HepG2 (cell line): ENCODE data around the gene ATG16L1.

Experiments
- E2F2 ChIP-seq: sonication (generic); formaldehyde crosslinking; IDR thresholded peaks from 2 replicates; pipeline ENCODE4 v1.4.0; 2020; ENCODE audit warnings: missing genetic modification reagents, borderline replicate concordance
- MYC ChIP-seq: sonication (generic); formaldehyde crosslinking; IDR thresholded peaks from 2 replicates; pipeline ENCODE4 v1.9.0; 2021; ENCODE audit warnings: missing genetic modification reagents, borderline replicate concordance
- SP2 ChIP-seq: sonication (generic); formaldehyde crosslinking; IDR thresholded peaks from 2 replicates; pipeline ENCODE4 v1.5.1; 2020; ENCODE audit warnings: mild to moderate bottlenecking, missing genetic modification reagents
- ZNF282 ChIP-seq: fragments of 450-650 bp; IDR thresholded peaks from 2 replicates; pipeline ENCODE4 v1.6.1; 2018; ENCODE audit not compliant: partially characterized antibody
- TF ChIP-seq, protein P1 (sequence below): IDR thresholded peaks from 2 replicates; pipeline ENCODE4 v1.6.1; 2016; ENCODE audit warnings: missing genetic modification reagents, missing compliant biosample characterization
- TF ChIP-seq, protein P2 (sequence below): sonication (generic); formaldehyde crosslinking; IDR thresholded peaks from 2 replicates; pipeline ENCODE4 v1.5.0; 2020; ENCODE audit warnings: mild to moderate bottlenecking, missing genetic modification reagents, moderate library complexity

DNA sequence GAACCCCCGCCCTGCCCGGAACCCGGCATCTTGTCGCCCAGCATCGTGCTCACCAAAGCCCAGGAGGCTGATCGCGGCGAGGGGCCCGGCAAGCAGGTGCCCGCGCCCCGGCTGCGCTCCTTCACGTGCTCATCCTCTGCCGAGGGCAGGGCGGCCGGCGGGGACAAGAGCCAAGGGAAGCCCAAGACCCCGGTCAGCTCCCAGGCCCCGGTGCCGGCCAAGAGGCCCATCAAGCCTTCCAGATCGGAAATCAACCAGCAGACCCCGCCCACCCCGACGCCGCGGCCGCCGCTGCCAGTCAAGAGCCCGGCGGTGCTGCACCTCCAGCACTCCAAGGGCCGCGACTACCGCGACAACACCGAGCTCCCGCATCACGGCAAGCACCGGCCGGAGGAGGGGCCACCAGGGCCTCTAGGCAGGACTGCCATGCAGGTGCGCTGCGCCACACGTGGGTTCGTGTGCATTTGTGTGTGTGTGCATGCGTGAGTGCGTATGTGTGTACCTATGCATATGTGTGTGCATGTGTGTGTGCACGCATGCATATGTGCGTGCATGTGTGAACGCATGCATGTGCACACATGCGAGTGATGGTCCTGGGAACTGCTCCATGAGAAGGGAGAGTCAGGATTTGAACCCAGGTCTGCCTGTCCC is 47.1 kb upstream of the ATG16L1 start:
- TF ChIP-seq SP2 = no peak
- no peak for TF ChIP-seq E2F2 (CRISPR knock-in tag)
- no peak for TF ChIP-seq ZNF282
- TF ChIP-seq, protein P1, sequence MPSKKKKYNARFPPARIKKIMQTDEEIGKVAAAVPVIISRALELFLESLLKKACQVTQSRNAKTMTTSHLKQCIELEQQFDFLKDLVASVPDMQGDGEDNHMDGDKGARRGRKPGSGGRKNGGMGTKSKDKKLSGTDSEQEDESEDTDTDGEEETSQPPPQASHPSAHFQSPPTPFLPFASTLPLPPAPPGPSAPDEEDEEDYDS = no peak
- TF ChIP-seq, protein P2, sequence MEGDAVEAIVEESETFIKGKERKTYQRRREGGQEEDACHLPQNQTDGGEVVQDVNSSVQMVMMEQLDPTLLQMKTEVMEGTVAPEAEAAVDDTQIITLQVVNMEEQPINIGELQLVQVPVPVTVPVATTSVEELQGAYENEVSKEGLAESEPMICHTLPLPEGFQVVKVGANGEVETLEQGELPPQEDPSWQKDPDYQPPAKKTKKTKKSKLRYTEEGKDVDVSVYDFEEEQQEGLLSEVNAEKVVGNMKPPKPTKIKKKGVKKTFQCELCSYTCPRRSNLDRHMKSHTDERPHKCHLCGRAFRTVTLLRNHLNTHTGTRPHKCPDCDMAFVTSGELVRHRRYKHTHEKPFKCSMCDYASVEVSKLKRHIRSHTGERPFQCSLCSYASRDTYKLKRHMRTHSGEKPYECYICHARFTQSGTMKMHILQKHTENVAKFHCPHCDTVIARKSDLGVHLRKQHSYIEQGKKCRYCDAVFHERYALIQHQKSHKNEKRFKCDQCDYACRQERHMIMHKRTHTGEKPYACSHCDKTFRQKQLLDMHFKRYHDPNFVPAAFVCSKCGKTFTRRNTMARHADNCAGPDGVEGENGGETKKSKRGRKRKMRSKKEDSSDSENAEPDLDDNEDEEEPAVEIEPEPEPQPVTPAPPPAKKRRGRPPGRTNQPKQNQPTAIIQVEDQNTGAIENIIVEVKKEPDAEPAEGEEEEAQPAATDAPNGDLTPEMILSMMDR (CRISPR knock-in tag) = no peak
- no peak for TF ChIP-seq MYC (CRISPR knock-in tag)
